ENCODE data around the gene DCDC1.

The DCDC1 gene

DNA sequence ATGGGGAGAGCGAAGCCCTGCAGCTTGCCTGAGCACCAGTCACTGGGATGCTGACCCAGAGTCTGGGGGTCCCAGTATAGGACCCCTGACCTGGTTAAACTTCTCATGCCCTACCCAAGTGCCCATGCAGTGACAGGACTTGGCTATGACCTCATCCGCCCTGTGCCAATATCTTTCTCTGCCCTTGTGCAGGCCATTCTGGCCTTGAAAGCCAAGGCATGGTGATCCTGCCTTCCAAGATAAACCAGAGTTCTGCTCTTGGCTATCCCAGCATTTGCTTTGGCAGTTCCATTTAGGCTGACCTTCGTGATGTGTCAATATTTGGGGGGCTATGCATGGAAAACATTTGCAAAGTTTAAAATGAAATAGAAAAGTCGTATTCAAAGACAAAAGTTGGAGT lies 542.6 kb downstream of the DCDC1 start:
- no peak overlapping the region for H2AK5ac ChIP-seq (ENCODE audit: low read length)
- H3K36me3 ChIP-seq (ENCODE audit: control insufficient read depth in 1 of 2, insufficient read depth in 2 of 2, low read length in 2 of 2): no peaks in the 10 kb centered on the region
- no peak overlapping the region for H3K18ac ChIP-seq (ENCODE audit: low read length)
- DNase-seq: no peak
- H3K14ac ChIP-seq (ENCODE audit: low read length): no peak overlapping the region
- H3K9ac ChIP-seq (ENCODE audit: low read length): no peak overlapping the region
- H2BK5ac ChIP-seq (ENCODE audit: low read depth, low read length, poor library complexity): no peak overlapping the region
- no peak overlapping the region for H2BK120ac ChIP-seq (ENCODE audit: insufficient read depth, low read length, poor library complexity)
- H4K91ac ChIP-seq (ENCODE audit: low read depth, low read length): no peak overlapping the region
- no peak overlapping the region for H4K12ac ChIP-seq (ENCODE audit: low read depth, low read length)
- H3K4ac ChIP-seq (ENCODE audit: low read depth, low read length): no peak overlapping the region
- no peaks in the 10 kb centered on the region for H3K9me3 ChIP-seq (ENCODE audit: insufficient read depth, low read depth, low read length)
- no peak overlapping the region for H2BK12ac ChIP-seq (ENCODE audit: low read length)
- H3K27me3 ChIP-seq (ENCODE audit: insufficient read depth, low read length): no peaks in the 10 kb centered on the region
- H3K27ac ChIP-seq (ENCODE audit: low read depth, low read length): no peak overlapping the region
- no peak overlapping the region for H4K8ac ChIP-seq (ENCODE audit: low read depth, low read length)
- H3K23ac ChIP-seq (ENCODE audit: low read length): no peak overlapping the region
- H3K4me3 ChIP-seq (ENCODE audit: low read depth, low read length): no peak overlapping the region
- H3K4me2 ChIP-seq (ENCODE audit: low read length): no peak overlapping the region
- peaks cover 0 to 5% of the 10 kb centered on the region in 2 experiments for H3K4me1 ChIP-seq (ENCODE audit: control insufficient read depth in 1 of 2, insufficient read depth in 2 of 2, low read length in 2 of 2)
- no peak overlapping the region for H2AFZ ChIP-seq (ENCODE audit: insufficient read depth, low read length, poor library complexity)
- no peaks in the 10 kb centered on the region for H3K79me2 ChIP-seq (ENCODE audit: control insufficient read depth, insufficient read depth, low read length, poor library complexity)
- no CpG with 5 or more reads among the region's 4 CpGs for WGBS (ENCODE audit: extremely low coverage, insufficient coverage, insufficient read length)
- no peaks in the 10 kb centered on the region for H3K79me1 ChIP-seq (ENCODE audit: low read length)

DNA sequence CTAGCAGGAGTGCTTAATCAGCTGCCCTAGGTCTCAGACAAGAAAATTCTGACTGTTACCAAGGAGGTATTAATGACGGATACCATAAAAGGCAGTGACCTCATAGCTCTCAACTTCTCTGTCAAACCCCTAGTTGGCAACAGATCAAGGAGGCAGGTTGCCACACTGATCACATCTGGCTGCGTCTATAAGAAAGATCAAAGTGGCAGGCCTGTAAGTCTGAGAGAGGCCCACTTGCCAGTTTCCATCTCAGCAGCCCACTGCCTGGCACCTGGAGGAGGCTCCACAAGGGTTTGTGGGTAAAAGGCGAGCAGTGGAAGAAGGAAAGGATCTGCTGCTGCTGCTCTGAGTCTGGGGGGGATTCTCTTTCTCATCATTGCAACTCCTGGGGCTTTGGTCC lies 543.8 kb downstream of the DCDC1 start:
- H3K9ac ChIP-seq (ENCODE audit: low read length): no peak overlapping the region
- no peak overlapping the region for H3K18ac ChIP-seq (ENCODE audit: low read length)
- no peak overlapping the region for H3K27ac ChIP-seq (ENCODE audit: low read depth, low read length)
- no peak overlapping the region for H3K23ac ChIP-seq (ENCODE audit: low read length)
- no peak overlapping the region for H3K4ac ChIP-seq (ENCODE audit: low read depth, low read length)
- H4K91ac ChIP-seq (ENCODE audit: low read depth, low read length): no peak overlapping the region
- no peak overlapping the region for H4K8ac ChIP-seq (ENCODE audit: low read depth, low read length)
- no peaks in the 10 kb centered on the region for H3K9me3 ChIP-seq (ENCODE audit: insufficient read depth, low read depth, low read length)
- H2AK5ac ChIP-seq (ENCODE audit: low read length): no peak overlapping the region
- H2BK120ac ChIP-seq (ENCODE audit: insufficient read depth, low read length, poor library complexity): no peak overlapping the region
- no peak overlapping the region for H3K4me3 ChIP-seq (ENCODE audit: low read depth, low read length)
- H2BK5ac ChIP-seq (ENCODE audit: low read depth, low read length, poor library complexity): no peak overlapping the region
- H3K4me1 ChIP-seq (ENCODE audit: control insufficient read depth in 1 of 2, insufficient read depth in 2 of 2, low read length in 2 of 2): peaks cover 0 to 2% of the 10 kb centered on the region in 2 experiments
- H3K36me3 ChIP-seq (ENCODE audit: control insufficient read depth in 1 of 2, insufficient read depth in 2 of 2, low read length in 2 of 2): no peaks in the 10 kb centered on the region
- H3K14ac ChIP-seq (ENCODE audit: low read length): no peak overlapping the region
- H3K27me3 ChIP-seq (ENCODE audit: insufficient read depth, low read length): no peaks in the 10 kb centered on the region
- no peak overlapping the region for H2AFZ ChIP-seq (ENCODE audit: insufficient read depth, low read length, poor library complexity)
- no peak overlapping the region for H3K4me2 ChIP-seq (ENCODE audit: low read length)
- H3K79me2 ChIP-seq (ENCODE audit: control insufficient read depth, insufficient read depth, low read length, poor library complexity): no peaks in the 10 kb centered on the region
- no peak overlapping the region for H4K12ac ChIP-seq (ENCODE audit: low read depth, low read length)
- no peak for DNase-seq
- H3K79me1 ChIP-seq (ENCODE audit: low read length): no peaks in the 10 kb centered on the region
- no peak overlapping the region for H2BK12ac ChIP-seq (ENCODE audit: low read length)
- no CpG with 5 or more reads among the region's 3 CpGs for WGBS (ENCODE audit: extremely low coverage, insufficient coverage, insufficient read length)

DNA sequence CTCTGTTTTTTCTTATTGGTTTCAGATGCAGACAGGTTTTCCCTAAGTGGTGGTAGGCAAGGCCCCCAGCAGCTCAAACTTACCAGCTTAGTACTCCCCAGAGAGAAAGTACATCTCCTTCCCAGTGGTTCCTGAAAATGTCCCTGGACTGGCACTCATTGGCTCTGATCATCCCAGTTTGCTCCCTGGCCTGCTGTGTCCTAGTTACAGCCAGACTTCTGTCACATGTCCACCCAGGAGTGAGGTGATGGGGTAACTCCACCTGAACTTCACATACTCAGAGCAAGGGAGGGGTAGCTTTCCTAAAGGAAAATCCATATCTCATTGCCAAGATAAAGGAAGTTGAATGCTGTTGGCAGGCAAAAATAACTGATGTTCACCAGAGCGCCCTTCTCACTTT lies 546.4 kb downstream of the DCDC1 start:
- no peaks in the 10 kb centered on the region for H3K27me3 ChIP-seq (ENCODE audit: insufficient read depth, low read length)

DNA sequence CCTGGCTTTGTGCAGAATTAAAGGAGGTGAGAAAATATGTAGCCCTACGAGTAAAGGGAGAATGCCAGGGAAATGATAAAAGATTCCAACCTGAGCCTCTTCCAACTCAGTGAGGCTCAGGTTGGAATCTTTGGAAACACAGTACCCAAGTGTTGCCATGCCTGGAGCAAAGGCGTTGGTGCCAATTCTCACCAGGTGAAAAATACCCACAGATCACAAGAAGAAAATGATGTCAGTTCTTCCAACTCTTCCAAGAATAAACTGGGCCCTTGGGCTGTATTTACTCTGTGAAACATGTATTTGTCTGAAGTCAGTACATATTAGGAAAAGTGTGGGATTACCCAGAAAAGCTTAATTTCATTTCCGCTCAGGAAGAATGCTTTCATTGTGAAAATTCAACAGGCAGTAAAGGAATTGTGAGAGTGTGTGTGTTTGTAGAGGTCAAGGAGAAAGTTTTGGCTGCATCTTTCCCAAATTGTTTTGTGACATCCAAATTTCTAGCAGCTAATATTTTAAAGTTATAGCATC lies 548.0 kb downstream of the DCDC1 start:
- H3K79me2 ChIP-seq (ENCODE audit: control insufficient read depth, insufficient read depth, low read length, poor library complexity): no peaks in the 10 kb centered on the region
- H2BK5ac ChIP-seq (ENCODE audit: low read depth, low read length, poor library complexity): no peak overlapping the region
- no peak overlapping the region for H4K8ac ChIP-seq (ENCODE audit: low read depth, low read length)
- H3K4ac ChIP-seq (ENCODE audit: low read depth, low read length): no peak overlapping the region
- no peaks in the 10 kb centered on the region for H3K9me3 ChIP-seq (ENCODE audit: insufficient read depth, low read depth, low read length)
- no peak overlapping the region for H2AFZ ChIP-seq (ENCODE audit: insufficient read depth, low read length, poor library complexity)
- WGBS (ENCODE audit: extremely low coverage, insufficient coverage, insufficient read length): no CpG with 5 or more reads among the region's 3 CpGs
- no peak overlapping the region for H3K9ac ChIP-seq (ENCODE audit: low read length)
- H3K18ac ChIP-seq (ENCODE audit: low read length): no peak overlapping the region
- no peak overlapping the region for H3K14ac ChIP-seq (ENCODE audit: low read length)
- H3K36me3 ChIP-seq (ENCODE audit: control insufficient read depth in 1 of 2, insufficient read depth in 2 of 2, low read length in 2 of 2): no peaks in the 10 kb centered on the region
- H3K79me1 ChIP-seq (ENCODE audit: low read length): no peaks in the 10 kb centered on the region
- DNase-seq: no peak
- H3K4me3 ChIP-seq (ENCODE audit: low read depth, low read length): no peak overlapping the region
- H4K91ac ChIP-seq (ENCODE audit: low read depth, low read length): no peak overlapping the region
- H2BK12ac ChIP-seq (ENCODE audit: low read length): no peak overlapping the region
- no peak overlapping the region for H2BK120ac ChIP-seq (ENCODE audit: insufficient read depth, low read length, poor library complexity)
- H3K27me3 ChIP-seq (ENCODE audit: insufficient read depth, low read length): no peaks in the 10 kb centered on the region
- peaks cover 0 to 2% of the 10 kb centered on the region in 2 experiments for H3K4me1 ChIP-seq (ENCODE audit: control insufficient read depth in 1 of 2, insufficient read depth in 2 of 2, low read length in 2 of 2)
- no peak overlapping the region for H4K12ac ChIP-seq (ENCODE audit: low read depth, low read length)
- H3K4me2 ChIP-seq (ENCODE audit: low read length): no peak overlapping the region
- H3K27ac ChIP-seq (ENCODE audit: low read depth, low read length): no peak overlapping the region
- H3K23ac ChIP-seq (ENCODE audit: low read length): no peak overlapping the region
- H2AK5ac ChIP-seq (ENCODE audit: low read length): no peak overlapping the region

More for the DNA sequence above, 546.4 kb downstream of the DCDC1 start:
- H2BK120ac ChIP-seq (ENCODE audit: insufficient read depth, low read length, poor library complexity): no peak overlapping the region
- no peak overlapping the region for H3K23ac ChIP-seq (ENCODE audit: low read length)
- H2AFZ ChIP-seq (ENCODE audit: insufficient read depth, low read length, poor library complexity): no peak overlapping the region
- no peaks in the 10 kb centered on the region for H3K9me3 ChIP-seq (ENCODE audit: insufficient read depth, low read depth, low read length)
- H4K91ac ChIP-seq (ENCODE audit: low read depth, low read length): no peak overlapping the region
- H2BK12ac ChIP-seq (ENCODE audit: low read length): no peak overlapping the region
- H4K8ac ChIP-seq (ENCODE audit: low read depth, low read length): no peak overlapping the region
- H3K4ac ChIP-seq (ENCODE audit: low read depth, low read length): no peak overlapping the region
- no peak overlapping the region for H3K14ac ChIP-seq (ENCODE audit: low read length)
- H2BK5ac ChIP-seq (ENCODE audit: low read depth, low read length, poor library complexity): no peak overlapping the region
- no peak overlapping the region for H3K4me3 ChIP-seq (ENCODE audit: low read depth, low read length)
- no peak overlapping the region for H4K12ac ChIP-seq (ENCODE audit: low read depth, low read length)
- no peak overlapping the region for H3K4me2 ChIP-seq (ENCODE audit: low read length)
- no CpG with 5 or more reads among the region's 1 CpG for WGBS (ENCODE audit: extremely low coverage, insufficient coverage, insufficient read length)
- H3K79me1 ChIP-seq (ENCODE audit: low read length): no peaks in the 10 kb centered on the region
- no peak overlapping the region for H3K9ac ChIP-seq (ENCODE audit: low read length)
- no peak overlapping the region for H3K18ac ChIP-seq (ENCODE audit: low read length)
- H3K4me1 ChIP-seq (ENCODE audit: control insufficient read depth in 1 of 2, insufficient read depth in 2 of 2, low read length in 2 of 2): peaks cover 0 to 2% of the 10 kb centered on the region in 2 experiments
- no peak overlapping the region for H3K27ac ChIP-seq (ENCODE audit: low read depth, low read length)
- H3K36me3 ChIP-seq (ENCODE audit: control insufficient read depth in 1 of 2, insufficient read depth in 2 of 2, low read length in 2 of 2): no peaks in the 10 kb centered on the region
- no peak for DNase-seq
- H2AK5ac ChIP-seq (ENCODE audit: low read length): no peak overlapping the region
- H3K79me2 ChIP-seq (ENCODE audit: control insufficient read depth, insufficient read depth, low read length, poor library complexity): no peaks in the 10 kb centered on the region

Data from trophoblast cell (in vitro differentiated cells and primary cell).